Upper lobe of left lung (tissue), 6 donors: ENCODE results near the gene TJAP1. TPM values are rescaled to one million over a fixed set of nuclear protein-coding genes. Genes with fewer than 3 reads are reported as not detected.
A peak's percentile ranks its signal among the peaks of the same experiment; 100 is the strongest.

Experiments
- ATAC-seq, 2 donors: fragments of 200-7000 bp; cut with Tn5 transposase; one replicate each; pipeline ENCODE4 v1.9.1; 2022; ENCODE audit warnings: mild to moderate bottlenecking in 2 of 2, moderate library complexity in 2 of 2; ENCODE audit not compliant: low FRiP score in 2 of 2
- DNase-seq, 2 donors: peaks; one replicate each; pipeline ENCODE4 v3.0.0-alpha.2; 2019 to 2020
- H3K27ac ChIP-seq, 4 donors: fragments of 200-600 bp; sonication (generic); one replicate each; pipeline ENCODE4 v1.5.1; 2016 to 2019
- H3K27me3 ChIP-seq, 4 donors: fragments of 200-600 bp; sonication (generic); one replicate each; pipeline ENCODE4 v1.5.1; 2017 to 2019
- H3K36me3 ChIP-seq, 4 donors: fragments of 200-600 bp; sonication (generic); one replicate each; pipeline ENCODE4 v1.5.1; 2016 to 2019
- H3K4me1 ChIP-seq, 4 donors: fragments of 200-600 bp; sonication (generic); one replicate each; pipeline ENCODE4 v1.5.1; 2018 to 2019
- H3K4me3 ChIP-seq, 4 donors: fragments of 200-600 bp; sonication (generic); one replicate each; pipeline ENCODE4 v1.5.1; 2017 to 2019; ENCODE audit warnings: mild to moderate bottlenecking in 2 of 4, moderate library complexity in 1 of 4
- H3K9me3 ChIP-seq, 4 donors: fragments of 200-600 bp; sonication (generic); one replicate each; pipeline ENCODE4 v1.5.1; 2018 to 2019
- EP300 ChIP-seq, 4 donors: sonication (generic); formaldehyde crosslinking; IDR thresholded peaks; one replicate each; pipeline ENCODE4 v1.5.1; 2017; ENCODE audit warnings: antibody characterized with exemption in 4 of 4, control low read depth in 2 of 4
- POLR2A ChIP-seq, 4 donors: fragments of 450-650 bp; IDR thresholded peaks; one replicate each; pipeline ENCODE4 v1.5.1; 2016 to 2017; ENCODE audit warnings: antibody characterized with exemption in 4 of 4, mild to moderate bottlenecking in 2 of 4
- POLR2AphosphoS5 ChIP-seq, 2 donors: sonication (generic); formaldehyde crosslinking; IDR thresholded peaks; one replicate each; pipeline ENCODE4 v1.5.1; 2017; ENCODE audit warnings: antibody characterized with exemption in 2 of 2
- WGBS, 2 donors: methylation state at CpG; one replicate each; pipeline ENCODE4 v1.1.5; 2017 to 2018; 5-methylcytosine and 5-hydroxymethylcytosine counted together
- total RNA-seq, 6 donors: library from RNA; depleted of rRNA in 4 of 6; stranded (reverse); fragments of >200 nt in 4 of 6; gene quantifications; one replicate each; pipeline versions ENCODE4 v1.1.0 to v1.2.1, GENCODE V29; 2016 to 2021
- TF ChIP-seq, protein P1 (sequence below), 6 experiments: fragments of 450-650 bp in 4 of 6; fragments of 200-600 bp in 2 of 6; sonication (generic) in 2 of 6; IDR thresholded peaks; one replicate each; pipeline ENCODE4 v1.5.1; 2016 to 2019; ENCODE audit warnings: antibody characterized with exemption in 6 of 6
- donor health status: DM: no; HTN: no; CAD: no; lungs with moderate emphysema.
- donor health status: DM: no; HTN: yes; CAD: no; lungs with severe emphysema.

TJAP1 gene
- total RNA-seq, 6 donors from 2014 or later = 22.2 to 57.6 (median 31.1) TPM

DNA sequence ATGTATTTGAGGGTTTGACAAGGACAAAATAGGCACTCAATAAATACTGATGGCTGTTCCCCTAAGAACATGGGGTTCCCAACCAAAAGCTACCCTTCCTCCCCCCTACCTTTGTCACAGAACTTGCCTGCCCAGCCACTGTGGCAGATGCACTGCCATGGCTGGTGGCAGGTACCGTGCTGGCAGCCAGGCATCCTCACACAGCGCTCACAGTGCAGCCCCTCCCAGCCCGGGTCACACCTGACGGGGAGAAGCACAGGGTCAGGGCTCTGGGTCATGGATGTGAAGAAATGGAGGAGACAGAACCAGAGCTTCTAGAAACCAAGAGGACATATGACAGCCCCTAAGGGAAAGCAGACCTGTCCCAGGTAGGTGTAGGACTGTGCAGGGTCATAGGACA, 24.5 kb upstream of the TJAP1 start:
- 96 to 98% methylated on average over 4 of the region's 4 CpGs for WGBS, 2 donors
- H3K9me3 ChIP-seq = no peaks in the 10 kb centered on the region
- H3K27me3 ChIP-seq = peaks cover 0 to 21% (median 7%) of the 10 kb centered on the region in 4 donors
- DNase-seq (no peak), ATAC-seq (no peak)
- no peak overlapping the region for H3K4me3 ChIP-seq
- no peak overlapping the region for H3K27ac ChIP-seq
- peaks cover 14 to 48% (median 43%) of the 10 kb centered on the region in 4 donors for H3K36me3 ChIP-seq
- TF ChIP-seq POLR2AphosphoS5 (IDR thresholded peaks at IDR 0.05) (no peak), EP300 (IDR thresholded peaks at IDR 0.05) (no peak), POLR2A (IDR thresholded peaks at IDR 0.05) (no peak)
- peaks cover 16 to 24% (median 19%) of the 10 kb centered on the region in 4 donors for H3K4me1 ChIP-seq

- TF ChIP-seq, protein P1, sequence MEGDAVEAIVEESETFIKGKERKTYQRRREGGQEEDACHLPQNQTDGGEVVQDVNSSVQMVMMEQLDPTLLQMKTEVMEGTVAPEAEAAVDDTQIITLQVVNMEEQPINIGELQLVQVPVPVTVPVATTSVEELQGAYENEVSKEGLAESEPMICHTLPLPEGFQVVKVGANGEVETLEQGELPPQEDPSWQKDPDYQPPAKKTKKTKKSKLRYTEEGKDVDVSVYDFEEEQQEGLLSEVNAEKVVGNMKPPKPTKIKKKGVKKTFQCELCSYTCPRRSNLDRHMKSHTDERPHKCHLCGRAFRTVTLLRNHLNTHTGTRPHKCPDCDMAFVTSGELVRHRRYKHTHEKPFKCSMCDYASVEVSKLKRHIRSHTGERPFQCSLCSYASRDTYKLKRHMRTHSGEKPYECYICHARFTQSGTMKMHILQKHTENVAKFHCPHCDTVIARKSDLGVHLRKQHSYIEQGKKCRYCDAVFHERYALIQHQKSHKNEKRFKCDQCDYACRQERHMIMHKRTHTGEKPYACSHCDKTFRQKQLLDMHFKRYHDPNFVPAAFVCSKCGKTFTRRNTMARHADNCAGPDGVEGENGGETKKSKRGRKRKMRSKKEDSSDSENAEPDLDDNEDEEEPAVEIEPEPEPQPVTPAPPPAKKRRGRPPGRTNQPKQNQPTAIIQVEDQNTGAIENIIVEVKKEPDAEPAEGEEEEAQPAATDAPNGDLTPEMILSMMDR (IDR thresholded peaks at IDR 0.05) = no peak
- TF ChIP-seq POLR2A (IDR thresholded peaks at IDR 0.05) (no peak), POLR2AphosphoS5 (IDR thresholded peaks at IDR 0.05) (no peak), EP300 (IDR thresholded peaks at IDR 0.05) (no peak)
- Histone ChIP-seq H3K27me3 (peaks cover 0 to 21% (median 7%) of the 10 kb centered on the region in 4 donors), H3K4me3 (no peak overlapping the region), H3K4me1 (peaks cover 16 to 24% (median 19%) of the 10 kb centered on the region in 4 donors), H3K36me3 (peaks cover 14 to 39% (median 36%) of the 10 kb centered on the region in 4 donors), H3K9me3 (no peaks in the 10 kb centered on the region), H3K27ac (no peak overlapping the region)
- ATAC-seq (no peak), DNase-seq (no peak)
These were observed 23.5 kb upstream of the TJAP1 start for GRCh38 chr6:43453831-43454230.

DNA sequence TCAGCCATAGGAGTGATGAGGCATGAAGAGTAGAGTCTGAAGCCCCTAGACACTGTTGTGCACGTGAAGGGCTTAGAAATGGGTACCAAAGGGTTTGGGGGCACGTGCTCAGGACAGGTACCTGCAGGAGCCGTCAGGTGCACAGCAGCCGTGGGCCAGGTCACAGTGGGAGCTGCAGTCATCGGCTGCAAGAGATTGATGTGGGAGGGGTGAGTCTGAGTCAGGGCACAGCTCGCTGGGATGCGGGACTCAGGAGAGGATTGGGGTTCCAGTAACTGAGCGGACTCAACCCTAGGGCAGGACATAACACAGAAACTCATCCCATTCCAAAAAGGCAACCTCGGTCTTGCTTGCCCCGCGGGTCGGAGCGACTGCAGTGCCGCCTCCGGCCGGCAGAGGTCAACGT, 23.1 kb upstream of the TJAP1 start:
- ATAC-seq = peak in 1 of 2 donors; percentile 89
- H3K9me3 ChIP-seq = no peaks in the 10 kb centered on the region
- no peak overlapping the region for H3K27ac ChIP-seq
- DNase-seq = no peak
- H3K36me3 ChIP-seq = peaks cover 13 to 34% (median 31%) of the 10 kb centered on the region in 4 donors
- 38 to 52% methylated on average over 5 to 9 of the region's 17 CpGs for WGBS, 2 donors
- peaks cover 16 to 24% (median 19%) of the 10 kb centered on the region in 4 donors for H3K4me1 ChIP-seq
- peak overlapping the region in 3 of 4 donors; percentile 59 to 62 (median 60) for H3K4me3 ChIP-seq
- H3K27me3 ChIP-seq = peaks cover 0 to 21% (median 7%) of the 10 kb centered on the region in 4 donors
- no peak for TF ChIP-seq EP300 (IDR thresholded peaks at IDR 0.05)
- TF ChIP-seq, protein P1 (IDR thresholded peaks at IDR 0.05) = peak; percentile 95 to 98 (median 97)

- peak overlapping the region; percentile 22 to 62 (median 60) for H3K4me3 ChIP-seq
- peak; percentile 31 to 96 for ATAC-seq
- peak; percentile 86 to 98 for DNase-seq
- H3K4me1 ChIP-seq = peaks cover 16 to 24% (median 19%) of the 10 kb centered on the region in 4 donors
- H3K27ac ChIP-seq = peak overlapping the region in 1 of 4 donors; percentile 57
- WGBS, 2 donors = 3 to 4% methylated on average over 33 to 40 of the region's 97 CpGs
- H3K36me3 ChIP-seq = peaks cover 6 to 28% (median 25%) of the 10 kb centered on the region in 4 donors
- H3K9me3 ChIP-seq = no peaks in the 10 kb centered on the region
- H3K27me3 ChIP-seq = peaks cover 0 to 21% (median 7%) of the 10 kb centered on the region in 4 donors
- TF ChIP-seq, protein P1 (IDR thresholded peaks at IDR 0.05) = peak in 2 of 6 experiments; percentile 5 to 22
- TF ChIP-seq EP300 (IDR thresholded peaks at IDR 0.05) = no peak
- TF ChIP-seq POLR2AphosphoS5 (IDR thresholded peaks at IDR 0.05) = no peak
- TF ChIP-seq POLR2A (IDR thresholded peaks at IDR 0.05) = no peak
These were observed 22.5 kb upstream of the TJAP1 start for GRCh38 chr6:43454696-43455530.
